ENCODE measurements around the gene AP3S2. TPM values are rescaled to one million over a fixed set of nuclear protein-coding genes. Genes with fewer than 3 reads are reported as not detected.
"Not testable (repeated sequence)": the region's sequence is repeated elsewhere in the genome, so short reads cannot be mapped to it uniquely, and the experiment has no call there.

The AP3S2 gene
- total RNA-seq: 30.0 and 32.3 TPM in 2 replicates

DNA sequence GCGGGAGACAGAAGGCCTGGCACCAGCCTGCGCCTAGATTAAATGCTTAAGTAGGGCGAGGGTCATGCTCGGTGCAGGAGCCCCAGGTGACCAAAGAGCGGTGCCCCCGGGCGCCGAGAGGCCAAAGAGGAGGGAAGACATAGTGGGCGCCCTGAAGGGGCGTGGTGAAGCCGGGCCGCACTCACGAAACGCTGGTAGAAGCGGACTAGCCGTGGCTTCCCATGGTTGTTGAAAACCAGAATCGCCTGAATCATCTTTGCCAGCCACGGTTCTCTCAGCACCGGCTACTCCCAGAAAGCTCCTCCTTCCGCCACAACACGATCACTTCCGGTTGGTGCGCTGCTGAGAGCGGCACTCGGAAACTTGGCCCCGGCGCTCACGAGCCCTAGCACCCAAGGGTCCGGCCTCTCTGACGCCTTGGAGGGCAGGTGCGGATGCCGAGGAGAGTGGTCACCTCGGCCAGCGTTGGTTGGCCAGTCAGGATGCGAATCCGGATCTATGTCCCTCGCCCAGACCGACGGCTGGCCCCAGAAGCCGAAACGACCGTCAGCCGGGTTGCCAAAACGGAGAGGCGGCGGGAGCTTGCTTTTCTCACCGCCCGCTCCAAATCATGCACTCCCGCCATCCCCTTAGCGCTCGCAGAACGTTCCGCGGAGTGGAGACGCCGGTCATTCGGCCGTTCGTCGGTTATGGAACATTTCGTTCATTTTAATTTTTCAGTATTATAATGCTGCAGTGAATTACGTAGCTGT is at the start of gene AP3S2:
AP3S2 (minus strand) TSS at position 299 of the 752 bp plus-strand sequence; CDS start at position 254, 45 bp downstream.
- intact Hi-C loops (cut with micrococcal nuclease): loop anchor here (1.0 to 10.0 kb wide), 4 partner anchors 111 to 203 kb away; partner anchors contain the start of genes MESP1 and ZNF710

DNA sequence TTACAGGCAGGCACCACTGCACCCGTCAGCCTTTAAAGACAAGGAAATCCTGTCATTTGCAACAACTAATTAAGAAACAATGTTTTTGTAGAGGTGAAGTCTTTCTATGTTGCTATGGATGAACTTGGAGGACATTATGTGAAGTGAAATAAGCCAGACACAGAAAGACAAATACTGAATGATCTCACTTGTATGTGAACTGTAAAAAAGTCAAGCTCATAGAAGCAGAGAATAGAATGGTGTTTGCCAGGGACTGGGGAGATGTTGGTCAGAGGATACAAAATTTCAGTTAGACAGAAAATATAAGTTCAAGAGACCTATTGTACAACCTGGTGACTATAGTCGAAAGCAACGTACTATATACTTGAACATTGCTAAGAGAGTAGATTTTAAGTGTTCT is 46.1 kb upstream of the AP3S2 start:
- intact Hi-C loops (cut with micrococcal nuclease): no loop called here

DNA sequence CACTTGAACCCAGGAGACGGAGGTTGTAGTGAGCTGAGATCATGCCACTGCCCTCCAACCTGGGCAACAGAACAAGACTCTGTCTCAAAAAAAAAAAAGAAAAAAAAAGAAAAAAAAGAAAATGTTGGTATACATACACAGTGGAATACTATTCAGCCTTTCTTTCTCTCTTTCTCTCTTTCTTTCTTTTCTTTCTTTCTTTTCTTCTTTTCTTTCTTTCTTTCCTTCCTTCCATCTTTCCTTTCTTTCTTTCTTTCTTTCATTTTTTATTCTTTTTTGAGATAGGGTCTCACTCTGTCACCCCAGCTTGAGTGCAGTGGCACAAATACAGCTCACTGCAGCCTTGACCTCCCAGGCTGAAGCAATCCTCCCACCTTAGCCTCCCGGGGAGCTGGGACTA is 45.6 kb upstream of the AP3S2 start:
- intact Hi-C loops (cut with micrococcal nuclease): not testable (repeated sequence)

DNA sequence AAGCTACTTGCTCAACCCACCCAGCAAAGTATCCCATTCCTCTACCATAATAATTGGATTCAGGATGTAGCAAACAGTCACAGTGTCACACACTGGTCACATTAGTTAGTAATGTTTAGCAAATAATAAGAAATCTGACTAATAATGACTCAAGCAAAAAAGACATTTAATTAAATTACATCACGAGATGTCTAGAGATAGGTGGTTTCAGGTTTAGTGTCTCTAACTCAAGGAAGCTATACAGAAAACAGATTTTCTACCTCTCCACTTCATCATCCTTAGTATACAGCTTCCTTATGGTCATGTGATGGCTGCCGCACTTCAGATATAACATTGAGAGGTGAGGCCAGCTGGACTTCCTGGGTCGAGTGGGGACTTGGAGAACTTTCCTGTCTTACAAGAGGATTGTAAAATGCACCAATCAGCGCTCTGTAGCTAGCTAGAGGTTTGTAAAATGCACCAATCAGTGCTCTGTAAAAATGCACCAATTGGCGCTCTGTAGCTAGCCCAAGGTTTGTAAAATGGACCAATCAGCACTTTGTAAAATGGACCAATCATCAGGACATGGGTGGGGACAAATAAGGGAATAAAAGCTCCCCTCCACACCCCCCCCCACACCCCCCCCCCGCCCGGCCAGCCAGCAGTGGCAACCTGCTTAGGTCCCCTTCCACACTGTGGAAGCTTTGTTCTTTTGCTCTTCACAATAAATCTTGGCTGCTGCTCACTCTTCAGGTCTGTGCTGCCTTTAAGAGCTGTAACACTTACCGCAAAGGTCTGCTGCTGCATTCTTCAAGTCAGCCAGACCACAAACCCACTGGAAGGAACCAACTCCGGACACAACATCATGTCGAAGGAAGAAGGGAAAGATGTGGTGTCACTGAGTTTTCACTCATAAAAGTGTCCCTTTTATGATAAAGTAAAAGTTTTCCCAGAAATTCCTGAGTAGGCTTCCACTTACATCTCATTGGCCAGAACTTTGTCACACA is 43.9 kb upstream of the AP3S2 start:
- intact Hi-C loops (cut with micrococcal nuclease): no loop called here

DNA sequence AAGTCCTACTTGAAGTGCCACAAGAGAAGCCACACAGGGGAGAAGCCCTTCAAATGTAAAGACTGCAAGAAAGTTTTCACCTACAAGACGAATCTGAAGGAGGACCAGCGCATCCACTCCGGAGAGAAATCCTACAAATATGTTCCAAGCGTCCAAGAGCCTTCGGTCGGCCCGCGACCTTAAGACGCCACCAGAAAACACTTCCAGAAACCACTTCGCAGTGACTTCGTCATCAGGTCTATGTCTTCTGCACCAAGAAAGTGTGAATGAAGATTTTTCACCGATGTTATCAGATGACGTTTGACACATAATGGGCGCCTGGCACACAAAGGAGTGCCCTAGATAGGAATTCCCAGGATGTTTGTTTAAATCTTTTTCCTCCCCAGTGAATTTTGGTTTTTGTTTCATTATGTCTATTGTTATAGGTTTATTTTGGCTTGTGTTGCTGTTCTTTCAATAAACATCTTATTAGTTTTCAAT is 43.0 kb upstream of the AP3S2 start:
- intact Hi-C loops (cut with micrococcal nuclease): no loop called here

DNA sequence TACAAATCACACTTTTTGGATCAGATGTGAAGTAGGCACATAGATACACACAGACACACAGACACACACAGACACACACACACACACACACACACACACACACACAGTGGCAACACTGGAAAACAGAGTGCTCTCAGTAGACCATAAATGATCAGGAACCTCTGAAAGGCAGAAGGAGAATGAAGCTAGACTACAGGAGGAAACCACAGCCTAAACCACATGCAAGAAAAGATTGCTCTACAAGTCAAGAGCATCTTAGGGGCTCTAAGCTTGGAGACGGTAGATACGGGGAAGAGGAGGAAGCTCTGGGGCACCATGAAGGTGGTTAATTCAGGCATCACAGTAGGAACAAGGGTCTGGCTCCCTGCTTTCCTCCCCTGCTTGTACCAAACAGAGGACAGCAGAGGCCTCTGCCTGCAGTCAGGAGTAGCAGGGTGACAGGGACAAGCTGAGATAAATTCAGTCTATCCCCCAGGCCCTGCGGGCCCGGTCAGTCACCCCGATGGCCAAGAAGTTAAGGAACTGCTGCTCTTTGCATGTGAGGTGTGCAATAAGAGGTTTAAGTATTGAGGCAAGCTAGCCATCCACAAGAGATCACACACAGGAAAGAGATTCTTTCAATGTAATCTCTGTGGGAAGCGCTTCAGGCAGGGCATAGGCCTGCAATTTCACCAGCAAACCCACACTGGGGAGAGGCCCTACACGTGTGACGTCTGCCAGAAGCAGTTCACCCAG is 42.4 kb upstream of the AP3S2 start:
- intact Hi-C loops (cut with micrococcal nuclease): no loop called here

DNA sequence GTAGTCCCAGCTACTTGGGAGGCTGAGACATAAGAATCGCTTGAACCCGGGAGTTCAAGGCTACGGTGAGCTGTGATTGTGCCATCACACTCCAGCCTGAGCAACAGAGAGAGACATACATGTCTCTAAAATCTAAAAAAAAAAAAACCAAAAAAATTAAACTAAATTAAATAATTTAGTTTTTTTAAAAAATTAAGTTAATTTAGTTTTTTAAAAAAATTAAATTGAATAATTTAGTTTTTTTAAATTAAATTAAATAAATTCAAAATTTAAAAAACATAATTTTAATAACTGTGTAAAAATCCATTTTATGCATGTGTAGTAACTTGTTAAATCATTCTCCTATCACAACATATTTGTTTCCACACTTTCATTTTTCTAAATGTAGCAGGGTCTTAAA is 39.1 kb upstream of the AP3S2 start:
- intact Hi-C loops (cut with micrococcal nuclease): no loop called here

DNA sequence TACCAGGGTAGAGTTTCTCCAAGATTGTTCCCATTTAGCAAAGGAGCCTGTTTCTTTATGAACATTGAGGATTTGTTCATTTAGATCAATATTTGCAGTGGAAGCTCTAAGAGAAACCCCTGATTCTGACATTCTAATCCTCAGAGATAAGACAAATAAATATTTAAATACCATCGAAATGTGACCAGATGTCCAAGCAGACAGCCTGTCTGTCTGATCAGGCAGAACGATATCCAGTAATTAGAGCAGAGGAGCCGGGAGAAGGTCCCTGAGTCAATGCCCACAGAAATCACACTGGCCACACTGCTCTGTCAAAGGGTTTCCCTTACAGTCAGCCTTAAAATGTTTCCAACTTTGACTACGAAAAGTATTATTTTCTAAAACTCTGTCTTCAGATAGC is 34.6 kb upstream of the AP3S2 start:
- intact Hi-C loops (cut with micrococcal nuclease): no loop called here

DNA sequence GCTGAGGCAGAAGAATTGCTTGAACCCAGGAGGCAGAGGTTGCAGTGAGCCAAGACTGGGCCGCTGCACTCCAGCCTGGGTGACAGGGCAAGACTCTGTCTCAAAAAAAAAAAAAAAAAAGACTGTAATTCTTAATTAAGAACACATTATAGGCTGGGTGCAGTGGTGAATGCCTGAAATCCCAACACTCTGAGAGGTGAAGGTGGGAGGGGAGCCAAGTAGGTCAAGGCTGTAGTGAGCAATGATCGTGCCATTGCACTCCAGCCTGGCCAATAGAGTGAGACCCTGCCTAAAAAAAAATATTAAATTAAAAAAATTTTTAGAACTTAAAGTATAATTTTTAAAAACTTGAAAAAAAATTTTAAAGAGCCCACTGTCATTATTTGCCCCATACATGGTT is 32.4 kb upstream of the AP3S2 start:
- intact Hi-C loops (cut with micrococcal nuclease): no loop called here

DNA sequence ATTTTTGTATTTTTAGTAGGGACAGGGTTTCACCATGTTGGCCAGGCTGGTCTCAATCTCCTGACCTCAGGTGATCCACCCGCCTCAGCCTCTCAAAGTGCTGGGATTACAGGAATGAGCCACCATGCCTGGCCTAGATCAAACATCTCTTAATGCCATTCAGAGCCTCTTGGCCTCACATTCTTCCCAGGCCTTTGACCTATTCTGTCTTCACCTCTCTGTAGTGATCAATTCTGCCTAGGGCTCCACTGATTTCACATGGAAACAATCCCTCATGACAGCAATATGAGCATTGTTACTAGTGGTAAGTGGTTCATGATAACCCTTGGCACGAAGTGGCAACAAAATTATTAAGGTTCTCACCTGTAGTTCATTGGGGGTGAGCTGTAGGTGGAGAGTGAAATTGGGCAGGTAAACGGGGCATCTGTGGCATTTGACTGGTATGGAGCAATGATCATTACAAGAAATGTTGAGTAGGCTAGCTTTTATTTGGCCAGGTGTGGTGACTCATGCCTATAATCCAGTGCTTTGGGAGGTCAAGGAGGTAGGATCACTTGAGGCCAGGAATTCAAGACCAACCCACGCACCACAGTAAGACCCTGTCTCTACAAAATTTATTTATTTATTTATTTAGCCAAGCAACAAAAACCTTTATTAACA is 23.8 kb upstream of the AP3S2 start:
- intact Hi-C loops (cut with micrococcal nuclease): no loop called here

DNA sequence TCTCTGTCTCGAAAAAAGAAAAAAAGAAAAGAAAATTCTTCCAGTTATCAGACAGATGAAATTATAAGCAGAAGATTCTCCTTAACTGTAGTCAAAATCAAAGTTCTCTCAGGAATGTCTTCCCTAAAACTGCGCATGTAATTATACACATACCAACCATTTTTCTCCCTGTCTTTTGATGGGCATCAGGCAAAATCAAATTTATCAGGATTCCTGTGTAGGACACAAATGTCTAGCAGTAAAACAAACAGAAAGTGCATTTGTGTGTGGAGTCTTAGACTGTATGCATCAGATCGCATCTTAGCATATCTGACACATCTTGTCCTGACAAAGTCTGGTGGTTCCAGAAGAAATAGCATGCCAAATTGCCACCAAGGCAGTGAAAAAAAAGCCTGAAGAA is 22.9 kb upstream of the AP3S2 start:
- intact Hi-C loops (cut with micrococcal nuclease): no loop called here

DNA sequence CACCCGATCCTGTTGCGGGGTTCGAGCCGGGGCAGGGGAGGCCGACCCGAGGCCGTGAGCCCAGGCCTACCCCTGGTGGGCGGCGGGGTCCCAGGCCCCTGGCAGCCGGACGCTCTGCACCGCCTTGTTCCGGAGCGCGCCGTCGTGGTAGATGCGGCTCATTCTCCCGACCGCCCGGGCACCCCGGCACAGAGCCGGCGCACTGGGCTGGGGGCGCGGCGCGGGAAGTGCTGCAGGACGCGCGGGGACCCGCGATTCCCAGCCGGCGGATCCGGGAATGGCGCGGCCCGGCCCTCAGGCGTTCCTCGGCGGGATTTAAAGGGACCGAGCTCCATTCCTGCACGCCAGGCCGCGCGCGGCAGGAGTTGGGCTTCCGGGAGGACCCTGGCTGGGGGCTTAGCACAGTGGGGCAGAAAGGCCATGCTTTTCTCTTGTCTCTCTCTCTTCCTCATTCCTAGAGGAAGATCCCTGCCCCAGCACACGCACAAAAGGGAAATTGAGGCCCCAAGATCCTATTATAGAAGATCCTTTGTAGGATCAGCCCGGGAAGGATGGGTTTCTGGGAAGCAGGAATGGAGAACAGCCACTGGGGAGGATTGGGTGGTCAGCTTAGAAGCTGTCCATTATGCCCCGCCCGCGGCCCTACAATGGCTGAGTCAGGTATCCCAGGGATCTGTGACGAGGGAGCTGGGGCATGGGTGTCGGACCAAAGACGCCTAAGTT is 19.0 kb upstream of the AP3S2 start, which contains the start of gene ARPIN:
ARPIN (minus strand) TSS at position 279 of the 723 bp plus-strand sequence; CDS start at position 162, 117 bp downstream.
- intact Hi-C loops (cut with micrococcal nuclease): no loop called here

DNA sequence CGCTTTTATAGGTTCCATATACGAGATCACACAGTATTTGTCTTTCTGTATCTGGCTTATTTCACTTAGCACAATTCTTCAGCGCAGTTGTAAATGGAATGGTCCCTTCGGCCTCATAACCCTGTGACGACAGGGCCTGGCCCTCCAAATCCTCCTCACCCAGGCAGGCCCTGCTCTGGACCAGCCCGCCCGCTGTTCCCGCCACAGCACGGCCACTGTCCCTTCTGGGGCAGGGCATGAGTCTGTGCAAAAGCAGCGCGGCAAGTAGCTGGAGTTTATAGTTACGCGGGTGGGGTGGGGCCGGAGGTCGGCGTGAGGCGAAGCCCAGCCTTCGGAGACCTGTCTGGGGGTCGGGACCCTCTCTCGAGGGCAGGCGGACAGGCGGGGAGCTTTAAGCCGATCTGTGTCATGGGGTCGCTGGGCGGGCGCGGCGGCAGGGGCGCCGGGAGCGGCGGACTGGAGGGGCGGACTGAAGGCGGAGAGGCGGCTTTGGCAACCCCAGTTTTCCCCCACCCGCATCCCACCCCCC is 18.4 kb upstream of the AP3S2 start:
- intact Hi-C loops (cut with micrococcal nuclease): no loop called here

DNA sequence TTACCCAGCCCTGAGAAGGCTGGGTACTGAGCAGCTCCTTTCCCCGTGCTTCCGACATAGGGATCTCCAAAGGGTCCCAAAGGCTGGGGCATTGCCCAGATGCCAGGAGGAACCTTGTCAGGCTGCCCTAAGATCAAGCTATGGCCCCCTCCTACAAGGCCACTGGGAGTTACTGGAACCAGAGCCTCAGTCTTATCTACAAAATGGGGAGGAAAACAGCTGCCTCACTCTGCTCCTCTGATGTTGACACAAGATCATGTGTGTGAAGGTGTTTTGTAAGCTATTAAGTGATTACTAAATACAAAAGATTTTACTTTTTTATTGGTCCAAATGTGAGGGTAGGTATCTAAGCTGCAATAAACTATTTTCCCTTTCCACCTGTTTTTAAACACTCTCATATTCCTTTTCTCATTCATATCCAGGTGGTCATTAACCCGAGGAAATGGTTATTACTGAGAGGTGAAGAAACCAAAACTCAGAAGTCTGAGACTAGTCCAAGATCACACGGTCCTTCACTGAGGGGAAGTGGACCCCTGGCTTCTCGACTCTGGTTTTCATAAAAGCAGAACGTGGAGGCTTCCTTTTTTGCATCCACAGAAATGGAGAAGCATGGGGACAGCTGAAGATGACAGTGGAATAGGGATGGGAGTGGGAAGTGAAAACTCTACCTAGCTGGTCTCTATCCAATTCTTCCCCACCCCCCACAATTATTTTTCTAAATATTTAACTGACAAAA is 17.3 kb upstream of the AP3S2 start:
- intact Hi-C loops (cut with micrococcal nuclease): no loop called here

DNA sequence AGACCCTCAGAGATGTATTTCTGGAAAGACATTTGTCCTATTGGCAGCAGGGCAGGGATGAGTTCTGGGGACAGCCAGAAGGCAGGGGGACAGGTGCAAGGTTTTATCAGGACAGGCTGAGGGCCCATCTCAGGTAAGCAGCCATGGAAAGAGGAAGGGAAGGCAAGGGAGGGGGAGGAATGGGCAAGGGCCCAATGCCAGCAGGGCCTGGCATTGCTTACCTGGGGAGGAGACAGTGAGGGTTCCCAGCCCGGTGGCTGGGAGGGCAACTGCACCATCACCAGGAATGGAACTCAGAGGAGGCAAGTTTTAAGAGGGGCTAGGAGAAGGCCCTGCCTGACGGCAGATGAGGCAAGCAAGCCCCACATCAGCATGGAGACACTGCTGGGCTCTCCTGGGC is 15.8 kb upstream of the AP3S2 start:
- intact Hi-C loops (cut with micrococcal nuclease): no loop called here

DNA sequence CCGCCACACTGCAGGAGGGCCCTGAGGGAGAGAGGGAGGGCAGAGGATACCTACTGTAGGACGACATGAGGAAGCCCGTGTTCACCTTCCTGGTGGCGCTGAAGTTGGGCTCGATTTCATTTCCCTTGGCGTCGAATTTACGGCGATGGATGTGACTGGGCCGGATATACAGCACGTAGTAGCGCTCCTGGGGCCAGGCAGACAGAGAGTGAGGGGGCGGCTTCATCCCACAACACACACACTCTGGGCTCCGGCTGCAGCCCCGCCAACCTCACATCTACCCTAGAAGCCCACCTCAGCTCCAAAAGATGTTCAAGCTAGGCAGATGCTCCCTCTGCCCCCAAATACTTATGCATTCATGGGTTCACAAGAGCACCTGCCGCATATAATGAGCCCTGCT is 14.4 kb upstream of the AP3S2 start:
- intact Hi-C loops (cut with micrococcal nuclease): no loop called here

DNA sequence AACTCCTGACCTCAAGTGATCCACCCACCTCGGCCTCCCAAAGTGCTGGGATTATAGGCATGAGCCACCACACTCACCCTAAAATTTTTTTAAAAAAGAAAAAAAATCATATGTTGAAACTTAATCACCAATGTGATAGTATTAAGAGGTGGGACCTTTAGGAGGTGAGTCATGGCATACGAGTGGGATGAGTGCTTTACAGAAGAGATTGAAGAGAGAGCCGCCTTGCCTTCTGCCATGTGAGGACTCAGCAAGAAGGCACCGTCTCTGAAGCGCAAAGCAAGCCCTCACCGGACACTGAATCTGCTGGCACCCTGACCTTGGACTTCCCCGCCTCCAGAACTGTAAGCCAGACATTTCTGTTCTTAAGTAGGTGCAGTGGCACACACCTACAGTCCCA is 13.5 kb upstream of the AP3S2 start:
- intact Hi-C loops (cut with micrococcal nuclease): no loop called here

DNA sequence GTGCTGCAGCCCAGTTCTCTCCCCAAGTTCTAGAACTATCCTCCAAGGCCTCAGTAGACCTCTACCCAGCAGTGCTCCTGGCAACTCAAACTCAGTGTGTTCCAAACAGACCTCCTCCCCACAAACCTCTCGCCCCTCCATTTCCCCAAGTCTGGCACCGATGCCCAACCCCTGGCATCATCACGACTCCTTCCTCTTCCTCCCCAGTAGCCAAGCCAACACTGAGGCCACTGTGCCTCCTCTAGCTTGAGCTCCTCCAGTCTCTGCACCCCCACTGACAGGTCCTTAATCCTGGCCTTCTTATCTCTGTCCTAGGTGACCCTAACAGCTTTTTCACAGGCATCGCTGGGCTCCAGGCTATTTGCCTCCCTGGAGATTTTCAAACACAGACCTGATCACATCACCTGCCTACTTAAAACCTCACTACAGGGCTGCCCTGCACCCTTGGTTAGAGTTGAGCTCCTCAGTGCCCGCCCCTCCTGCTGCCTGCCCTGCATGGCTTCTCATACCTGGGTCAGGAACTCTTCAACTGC is 12.1 kb upstream of the AP3S2 start:
- intact Hi-C loops (cut with micrococcal nuclease): no loop called here

DNA sequence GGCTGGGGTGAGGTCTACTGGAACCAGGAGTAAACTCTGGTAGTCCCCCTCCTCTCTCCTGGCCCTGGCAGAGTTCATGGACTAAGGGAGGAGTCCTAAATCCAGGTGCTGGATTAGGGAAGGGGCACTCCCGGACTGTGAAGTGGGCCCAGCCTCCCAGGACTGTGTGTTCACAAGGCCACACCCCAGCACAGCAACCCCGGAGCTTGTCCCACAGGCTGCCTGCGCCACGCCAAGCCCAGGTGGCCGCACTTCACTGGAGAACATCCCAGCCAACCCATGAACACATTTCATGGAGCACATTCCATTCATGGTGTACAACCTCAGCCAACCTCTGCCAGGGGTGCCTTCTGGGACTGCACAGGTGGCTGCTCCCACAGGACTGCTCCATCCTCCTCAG is 10.7 kb upstream of the AP3S2 start:
- intact Hi-C loops (cut with micrococcal nuclease): no loop called here

All from T-helper 2 cell treated with Interferon-gamma antibody and Interleukin-4, amounts not matched to agents 100 ng/mL and 5 ng/mL, for 36 hours (primary cell).